ENCODE data around the gene C4orf36.

C4orf36 gene

GRCh38 chr4:86891762-86892635 is at the start of gene C4orf36:
C4orf36 (minus strand) TSS chr4:86892422; CDS start chr4:86891520, 902 bp downstream.
- H3K27ac ChIP-seq: peak within 1 kb of the TSS; percentile 77
- TF ChIP-seq ZFX (IDR thresholded peaks at IDR 0.05) (peak; percentile 86), CTCF (conservative IDR thresholded peaks at IDR 0.05) (peak; percentile 26)

- H3K27ac ChIP-seq: peak overlapping the region; percentile 34
- TF ChIP-seq CTCF (conservative IDR thresholded peaks at IDR 0.05) (no peak), ZFX (IDR thresholded peaks at IDR 0.05) (no peak)
Measured at GRCh38 chr4:86940920-86941460, 48.8 kb upstream of the C4orf36 start.

GRCh38 chr4:86939729-86940575 is 47.7 kb upstream of the C4orf36 start:
- H3K27ac ChIP-seq: no peak overlapping the region
- no peak for TF ChIP-seq ZFX (IDR thresholded peaks at IDR 0.05)
- TF ChIP-seq CTCF (conservative IDR thresholded peaks at IDR 0.05): no peak

GRCh38 chr4:86938771-86939520 is 46.7 kb upstream of the C4orf36 start:
- no peak overlapping the region for H3K27ac ChIP-seq
- TF ChIP-seq ZFX (IDR thresholded peaks at IDR 0.05): no peak
- TF ChIP-seq CTCF (conservative IDR thresholded peaks at IDR 0.05): no peak

- TF ChIP-seq ZFX (IDR thresholded peaks at IDR 0.05) (no peak), CTCF (conservative IDR thresholded peaks at IDR 0.05) (no peak)
Measured at GRCh38 chr4:86935853-86936733, 43.9 kb upstream of the C4orf36 start.

GRCh38 chr4:86935566-86935852 is 43.3 kb upstream of the C4orf36 start:
- peak overlapping the region; percentile 90 for H3K27ac ChIP-seq
- TF ChIP-seq CTCF (conservative IDR thresholded peaks at IDR 0.05) (no peak), ZFX (IDR thresholded peaks at IDR 0.05) (no peak)

More at GRCh38 chr4:86935853-86936733, 43.9 kb upstream of the C4orf36 start:
- H3K27ac ChIP-seq: peak overlapping the region; percentile 90
